ENCODE results near the gene FBXO22. TPM values are rescaled to one million over a fixed set of nuclear protein-coding genes. Genes with fewer than 3 reads are reported as not detected.
"Not testable (repeated sequence)": the region's sequence is repeated elsewhere in the genome, so short reads cannot be mapped to it uniquely, and the experiment has no call there.

The FBXO22 gene
- total RNA-seq, 1 experiment from 2014 or later: 71.8 TPM

GRCh38 chr15:75976766-75977165 is 73.1 kb downstream of the FBXO22 start:
- DNase-seq (ENCODE audit: low read depth): not testable (repeated sequence)

- no peak for DNase-seq (ENCODE audit: low read depth)
These were observed 77.6 kb downstream of the FBXO22 start for GRCh38 chr15:75981149-75981815.

- DNase-seq (ENCODE audit: low read depth): no peak
These were observed 78.8 kb downstream of the FBXO22 start for GRCh38 chr15:75982468-75982867.

- DNase-seq (ENCODE audit: low read depth): not testable (repeated sequence)
These were observed 81.0 kb downstream of the FBXO22 start for GRCh38 chr15:75984706-75985105.

GRCh38 chr15:75985971-75986370 is 82.3 kb downstream of the FBXO22 start:
- DNase-seq (ENCODE audit: low read depth): no peak

GRCh38 chr15:75989045-75989444 is 85.4 kb downstream of the FBXO22 start:
- DNase-seq (ENCODE audit: low read depth): no peak

- DNase-seq (ENCODE audit: low read depth): no peak
These were observed 86.2 kb downstream of the FBXO22 start for GRCh38 chr15:75989875-75990274.

Small RNAs within 50 kb of the gene (small RNA-seq; reads per million reads assigned to genes)
- not detected for gene RN7SL510P

Other genes with a start within 250 kb of the FBXO22 start
- gene CSPG4, start 191.0 kb upstream of the FBXO22 start, total RNA-seq (2014; rRNA removed; shearing (Covaris generic)): 15.4 and 16.9 TPM in 2 replicates
- gene UBE2Q2, start 60.4 kb upstream of the FBXO22 start, total RNA-seq (2014; rRNA removed; shearing (Covaris generic)): 16.1 and 16.3 TPM in 2 replicates
- not detected in 2 replicates for gene NRG4, start 108.5 kb downstream of the FBXO22 start, total RNA-seq (2014; rRNA removed; shearing (Covaris generic))
- gene TMEM266, start 156.1 kb downstream of the FBXO22 start, total RNA-seq (2014; rRNA removed; shearing (Covaris generic)): 0.08 and 0.17 TPM in 2 replicates

Data from HT1080 (cell line).